Gastrocnemius medialis (tissue), 4 donors: ENCODE data around the gene FUOM. TPM values are rescaled to one million over a fixed set of nuclear protein-coding genes. Genes with fewer than 3 reads are reported as not detected.

Source experiments
- ATAC-seq, 2 donors: fragments of 150-250 bp; one replicate each; pipeline ENCODE4 v1.9.1; 2016
- DNase-seq, 2 donors: peaks; one replicate each; pipeline ENCODE4 v3.0.0-alpha.2; 2019
- H3K27ac ChIP-seq, 4 donors: fragments of 200-600 bp; sonication (generic); 1 replicate in 1 of 4; 2 replicates in 3 of 4; pipeline ENCODE4 v1.5.1; 2016 to 2018; ENCODE audit warnings: mild to moderate bottlenecking in 2 of 4, moderate library complexity in 1 of 4
- H3K27me3 ChIP-seq, 3 donors: fragments of 200-600 bp; sonication (generic) in 2 of 3; 1 replicate in 1 of 3; 2 replicates in 2 of 3; pipeline versions ENCODE4 v1.5.1 to v1.6.0; 2016 to 2019; ENCODE audit warnings: mild to moderate bottlenecking in 1 of 3, moderate library complexity in 1 of 3
- H3K36me3 ChIP-seq, 2 donors: fragments of 200-600 bp; sonication (generic) in 1 of 2; one replicate each; pipeline ENCODE4 v1.5.1; 2017 to 2018
- H3K4me1 ChIP-seq, 2 donors: fragments of 200-600 bp; sonication (generic) in 1 of 2; one replicate each; pipeline ENCODE4 v1.5.1; 2016 to 2017; ENCODE audit warnings: mild to moderate bottlenecking in 2 of 2
- H3K4me3 ChIP-seq, 4 donors: fragments of 200-600 bp; sonication (generic) in 3 of 4; 1 replicate in 1 of 4; 2 replicates in 3 of 4; pipeline ENCODE4 v1.5.1; 2016 to 2019; ENCODE audit warnings: mild to moderate bottlenecking in 2 of 4
- H3K9me3 ChIP-seq, 3 donors: fragments of 200-600 bp; sonication (generic) in 2 of 3; 1 replicate in 1 of 3; 2 replicates in 2 of 3; pipeline ENCODE4 v1.5.1; 2016 to 2019
- CTCF ChIP-seq, 5 experiments: fragments of 450-650 bp in 3 of 5; fragments of 200-600 bp in 2 of 5; sonication (generic) in 2 of 5; IDR thresholded peaks in 4 of 5; conservative IDR thresholded peaks in 1 of 5; 1 replicate in 4 of 5; 2 replicates in 1 of 5; pipeline ENCODE4 v1.5.1; 2016 to 2019; ENCODE audit warnings: antibody characterized with exemption in 5 of 5, mild to moderate bottlenecking in 3 of 5, moderate library complexity in 3 of 5
- POLR2A ChIP-seq, 2 donors: fragments of 450-650 bp; IDR thresholded peaks; one replicate each; pipeline ENCODE4 v1.6.1; 2017; ENCODE audit warnings: antibody characterized with exemption in 2 of 2, mild to moderate bottlenecking in 2 of 2, moderate library complexity in 2 of 2
- in situ Hi-C, 4 donors: fragments of 200-750 bp; cut with MboI; loops; one replicate each; pipeline versions ENCODE4 v1.15.0 to v1.8.0; 2017; ENCODE audit warnings: low sequenced_read_pairs in 4 of 4
- intact Hi-C: fragments of 100-400 bp; cut with DNase I; formaldehyde crosslinking; loops from one replicate; pipeline ENCODE4 v1.15.1; 2023; ENCODE audit warnings: low total_unique reads
- total RNA-seq, 4 donors: library from RNA; depleted of rRNA; stranded (reverse); fragments of >200 nt; gene quantifications; one replicate each; pipeline versions ENCODE4 v1.1.0 to v1.2.3, GENCODE V29; 2016

FUOM gene
- total RNA-seq, 4 donors from 2014 or later = 3.2 to 8.9 (median 5.6) TPM

- H3K4me1 ChIP-seq = peaks cover 0 to 6% of the 10 kb centered on the region in 2 donors
- H3K4me3 ChIP-seq = peak overlapping the region; percentile 18 to 42 (median 25)
- no peaks in the 10 kb centered on the region for H3K36me3 ChIP-seq
- ATAC-seq = peak; percentile 89 to 95
- no peaks in the 10 kb centered on the region for H3K9me3 ChIP-seq
- H3K27me3 ChIP-seq = peaks cover 62 to 79% (median 69%) of the 10 kb centered on the region in 3 donors
- TF ChIP-seq POLR2A (IDR thresholded peaks at IDR 0.05) (no peak), CTCF (IDR thresholded peaks at IDR 0.05 in 4 of 5, conservative IDR thresholded peaks at IDR 0.05 in 1 of 5) (peak; percentile 83 to 97 (median 86))
- H3K27ac ChIP-seq = no peak overlapping the region
- peak; percentile 48 to 64 for DNase-seq
- intact Hi-C loops = loop anchor here (10.0 kb wide), 1 partner anchor 195 kb away; the partner anchor contains the start of gene CYP2E1
- in situ Hi-C loops = no loop called here
Measured at GRCh38 chr10:133329491-133330202, 28.2 kb downstream of the FUOM start.

DNA sequence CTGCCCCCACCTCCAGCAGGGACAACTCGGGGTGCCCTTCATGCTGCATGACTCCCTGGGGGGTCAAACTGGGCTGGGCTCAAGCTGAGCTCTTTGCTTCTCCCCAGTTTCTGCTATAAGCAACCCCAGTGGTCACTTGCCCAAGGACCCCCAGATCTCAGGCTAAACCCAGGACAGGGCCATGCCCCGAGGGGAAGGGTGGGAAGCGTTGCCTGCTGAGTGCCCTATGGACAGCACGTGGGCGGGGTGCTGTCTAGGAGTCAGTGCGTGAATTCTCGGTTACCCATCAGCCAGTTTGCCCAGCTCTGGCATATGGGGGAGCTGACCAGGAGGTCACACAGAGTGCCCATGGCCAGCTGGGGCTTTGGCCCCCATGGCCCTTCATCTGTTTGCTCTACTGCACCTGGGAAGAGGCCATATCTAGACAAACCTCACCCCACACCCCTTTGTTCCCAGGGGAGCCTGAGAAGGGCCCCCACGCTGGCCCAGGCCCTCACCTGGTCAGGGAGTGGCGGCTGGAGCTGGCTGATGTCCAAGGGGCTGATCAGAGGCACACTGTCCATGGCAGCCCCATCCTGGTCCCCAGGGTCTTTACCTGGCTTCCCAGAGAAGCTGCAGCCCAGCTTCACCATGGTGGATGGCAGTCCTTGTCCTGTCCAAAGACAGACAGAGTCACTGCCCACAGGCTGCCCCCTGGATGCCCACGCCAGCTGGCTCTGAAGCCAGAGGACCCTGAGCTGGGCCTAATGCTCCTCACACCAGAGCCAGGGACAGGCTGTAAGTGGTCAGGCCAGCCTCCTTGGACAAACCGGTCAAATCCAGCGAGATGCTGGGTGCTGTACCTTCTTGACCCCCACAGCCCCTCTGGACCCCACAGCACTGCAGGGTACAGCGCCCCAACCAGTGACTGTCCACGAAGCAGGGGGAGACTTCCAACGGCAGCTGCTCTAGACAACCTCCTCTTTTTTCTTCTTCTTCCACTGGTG is 29.2 kb downstream of the FUOM start:
- in situ Hi-C loops (no loop called here), intact Hi-C loops (loop anchor here (10.0 kb wide), 1 partner anchor 196 kb away; the partner anchor contains the start of gene CYP2E1)
- Histone ChIP-seq H3K4me1 (peaks cover 0 to 6% of the 10 kb centered on the region in 2 donors), H3K4me3 (no peak overlapping the region), H3K36me3 (no peaks in the 10 kb centered on the region), H3K9me3 (no peaks in the 10 kb centered on the region), H3K27ac (no peak overlapping the region), H3K27me3 (peaks cover 62 to 83% (median 68%) of the 10 kb centered on the region in 3 donors)
- DNase-seq (no peak), ATAC-seq (no peak)
- no peak for TF ChIP-seq POLR2A (IDR thresholded peaks at IDR 0.05)
- no peak for TF ChIP-seq CTCF (IDR thresholded peaks at IDR 0.05 in 4 of 5, conservative IDR thresholded peaks at IDR 0.05 in 1 of 5)

- TF ChIP-seq CTCF (IDR thresholded peaks at IDR 0.05 in 4 of 5, conservative IDR thresholded peaks at IDR 0.05 in 1 of 5) = no peak
- TF ChIP-seq POLR2A (IDR thresholded peaks at IDR 0.05) = no peak
- no peak for ATAC-seq
- intact Hi-C loops = loop anchor here (10.0 kb wide), 1 partner anchor 197 kb away; the partner anchor contains the start of gene CYP2E1
- in situ Hi-C loops = no loop called here
- DNase-seq = no peak
- Histone ChIP-seq H3K9me3 (no peaks in the 10 kb centered on the region), H3K4me3 (no peak overlapping the region), H3K27me3 (peaks cover 62 to 85% (median 66%) of the 10 kb centered on the region in 3 donors), H3K36me3 (no peaks in the 10 kb centered on the region), H3K27ac (no peak overlapping the region), H3K4me1 (peaks cover 0 to 6% of the 10 kb centered on the region in 2 donors)
Measured at GRCh38 chr10:133327651-133328357, 30.0 kb downstream of the FUOM start.
